Effector memory CD4-positive, alpha-beta T cell (primary cell): ENCODE measurements around the gene DDX54.

Experiments used
- DNase-seq, 3 donors: peaks; one replicate each; pipeline ENCODE4 v3.0.0-alpha.2; 2020
- H3K27ac ChIP-seq: 2 replicates; pipeline ENCODE4 v1.7.0; 2013; ENCODE audit warnings: mild to moderate bottlenecking, low read length, moderate library complexity; ENCODE audit not compliant: insufficient read depth, poor library complexity, severe bottlenecking
- H3K27me3 ChIP-seq: replicated peaks from 2 replicates; pipeline ENCODE4 v1.7.0; 2013; ENCODE audit warnings: mild to moderate bottlenecking, low read length; ENCODE audit not compliant: insufficient read depth, control insufficient read depth, poor library complexity, severe bottlenecking
- H3K36me3 ChIP-seq: 2 replicates; pipeline ENCODE4 v1.7.0; 2013; ENCODE audit warnings: mild to moderate bottlenecking, low read length, moderate library complexity; ENCODE audit not compliant: control insufficient read depth, insufficient read depth
- H3K4me1 ChIP-seq: 2 replicates; pipeline ENCODE4 v1.7.0; 2013; ENCODE audit warnings: low read length, mild to moderate bottlenecking; ENCODE audit not compliant: control insufficient read depth, insufficient read depth, poor library complexity, severe bottlenecking
- H3K4me3 ChIP-seq: 2 replicates; pipeline ENCODE4 v1.7.0; 2013; ENCODE audit warnings: low read length, low read depth, mild to moderate bottlenecking; ENCODE audit not compliant: insufficient read depth, poor library complexity, severe bottlenecking
- H3K9me3 ChIP-seq: 2 replicates; pipeline ENCODE4 v1.7.0; 2013; ENCODE audit warnings: mild to moderate bottlenecking, low read length, moderate library complexity; ENCODE audit not compliant: control insufficient read depth

Gene DDX54

DNA sequence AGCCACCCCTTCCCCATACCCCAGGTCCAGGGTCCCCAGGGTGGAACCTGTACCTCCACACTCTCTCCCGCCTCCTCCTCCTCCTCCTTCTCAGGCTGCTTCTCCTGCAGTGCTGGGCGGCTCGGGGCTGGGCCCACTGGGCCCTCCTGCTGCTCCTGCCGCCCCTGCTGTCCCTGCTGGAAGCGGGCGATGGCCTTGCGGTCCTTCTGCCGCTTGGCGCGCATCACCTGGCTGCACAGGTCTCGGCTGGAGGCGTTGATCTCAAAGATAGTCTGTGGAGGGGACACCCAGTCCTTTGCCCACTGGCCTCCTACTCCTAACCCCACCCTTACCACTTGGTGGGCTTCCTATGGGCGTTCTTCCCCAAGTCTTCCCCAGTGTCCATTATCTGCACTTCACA is 21.3 kb downstream of the DDX54 start:
- Histone ChIP-seq H3K27ac (no peak overlapping the region), H3K9me3 (no peaks in the 10 kb centered on the region), H3K36me3 (peaks cover 89% of the 10 kb centered on the region), H3K27me3 (no peaks in the 10 kb centered on the region), H3K4me3 (no peak overlapping the region), H3K4me1 (no peaks in the 10 kb centered on the region)
- DNase-seq = no peak

DNA sequence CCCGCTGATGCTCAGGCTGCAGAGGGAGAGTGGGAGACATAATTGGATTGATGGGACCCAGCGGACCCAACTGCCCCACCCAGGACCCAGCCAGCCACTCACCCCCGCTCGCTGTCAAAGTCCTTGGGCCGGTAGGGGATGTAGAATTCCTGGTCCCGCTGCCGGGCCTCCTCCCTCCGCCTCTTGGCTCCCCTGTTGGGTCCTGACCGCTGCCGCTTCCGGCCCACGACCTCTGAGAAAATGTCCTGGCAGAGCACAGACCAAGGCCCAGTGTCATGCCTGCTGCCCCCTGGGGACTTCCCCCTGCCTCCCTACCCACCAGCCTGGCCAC is 22.3 kb downstream of the DDX54 start:
- no peak for DNase-seq
- Histone ChIP-seq H3K4me3 (no peak overlapping the region), H3K27ac (no peak overlapping the region)

DNA sequence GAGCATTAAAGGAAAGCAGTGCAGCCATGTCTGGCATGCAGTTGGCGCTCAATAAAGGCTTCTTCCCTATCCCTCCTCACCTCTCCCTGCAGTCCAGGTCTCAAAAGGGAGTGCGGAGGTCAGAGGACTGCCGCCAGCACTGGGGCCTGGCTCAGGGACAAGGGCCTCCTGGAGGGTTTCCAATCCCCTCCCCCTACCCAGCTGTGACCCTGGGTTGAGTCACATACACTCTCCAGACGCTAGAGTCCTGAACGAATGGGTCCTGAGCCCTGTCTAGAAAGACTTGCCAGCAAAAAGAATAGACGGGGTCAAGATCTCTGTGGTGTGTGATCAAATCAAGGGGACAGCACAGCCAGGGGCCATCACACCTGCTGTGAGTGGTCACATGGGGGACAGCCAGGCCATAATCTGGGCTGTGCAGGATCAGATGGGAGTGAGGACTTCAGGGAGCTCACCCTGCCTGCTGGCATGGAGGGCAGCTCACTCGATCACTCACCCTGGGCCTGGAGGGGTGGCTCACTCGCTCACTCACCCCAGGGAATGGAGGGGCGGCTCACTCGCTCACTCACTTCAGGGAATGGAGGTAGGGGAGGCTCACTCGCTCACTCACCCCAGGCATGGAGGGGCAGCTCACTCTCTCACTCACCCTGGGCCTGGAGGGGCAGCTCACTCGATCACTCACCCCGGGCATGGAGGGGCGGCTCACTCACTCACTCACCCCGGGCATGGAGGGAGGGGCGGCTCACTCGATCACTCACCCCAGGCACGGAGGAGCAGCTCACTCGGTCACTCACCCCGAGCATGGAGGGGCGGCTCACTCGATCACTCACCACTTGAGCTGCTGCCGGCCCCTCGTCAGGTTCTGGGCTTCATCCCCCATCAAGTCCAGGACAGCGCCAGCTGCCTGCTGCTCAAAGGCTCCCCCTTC is 22.9 kb downstream of the DDX54 start:
- H3K4me3 ChIP-seq = no peak overlapping the region
- H3K9me3 ChIP-seq = no peaks in the 10 kb centered on the region
- no peak overlapping the region for H3K27ac ChIP-seq
- H3K27me3 ChIP-seq = no peaks in the 10 kb centered on the region
- DNase-seq = no peak
- no peaks in the 10 kb centered on the region for H3K4me1 ChIP-seq
- peaks cover 84% of the 10 kb centered on the region for H3K36me3 ChIP-seq

More for the DNA sequence above, 22.3 kb downstream of the DDX54 start:
- Histone ChIP-seq H3K27me3 (no peaks in the 10 kb centered on the region), H3K9me3 (no peaks in the 10 kb centered on the region), H3K36me3 (peaks cover 89% of the 10 kb centered on the region), H3K4me1 (no peaks in the 10 kb centered on the region)

DNA sequence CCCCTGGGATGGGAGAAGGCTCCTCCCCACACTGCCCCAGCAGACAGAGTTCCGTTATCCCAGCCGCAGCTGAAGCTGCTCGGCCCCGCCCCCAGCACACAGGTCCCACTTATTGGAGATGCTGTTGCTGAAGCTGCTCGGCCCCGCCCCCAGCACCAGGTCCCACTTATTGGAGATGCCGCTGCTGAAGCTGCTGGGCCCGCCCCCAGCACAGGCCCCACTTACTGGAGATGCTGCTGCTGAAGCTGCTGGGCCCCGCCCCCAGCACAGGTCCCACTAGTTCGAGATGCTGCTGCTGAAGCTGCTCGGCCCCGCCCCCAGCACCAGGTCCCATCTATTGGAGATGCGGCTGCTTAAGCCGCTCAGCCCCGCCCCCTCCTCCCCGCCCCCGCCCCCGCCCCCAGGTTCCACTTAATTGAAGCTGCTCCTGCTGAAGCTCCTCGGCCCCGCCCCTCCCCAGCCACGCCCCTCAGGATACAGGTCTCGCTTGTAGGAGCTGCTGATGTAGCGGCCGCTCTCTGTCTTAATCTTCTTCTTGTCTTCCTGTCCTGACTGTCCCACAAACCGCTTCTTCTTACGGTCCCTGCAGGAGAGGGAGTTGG is 23.8 kb downstream of the DDX54 start:
- Histone ChIP-seq H3K27ac (no peak overlapping the region), H3K4me3 (no peak overlapping the region), H3K9me3 (no peaks in the 10 kb centered on the region), H3K36me3 (peaks cover 77% of the 10 kb centered on the region), H3K27me3 (no peaks in the 10 kb centered on the region), H3K4me1 (no peaks in the 10 kb centered on the region)
- no peak for DNase-seq

DNA sequence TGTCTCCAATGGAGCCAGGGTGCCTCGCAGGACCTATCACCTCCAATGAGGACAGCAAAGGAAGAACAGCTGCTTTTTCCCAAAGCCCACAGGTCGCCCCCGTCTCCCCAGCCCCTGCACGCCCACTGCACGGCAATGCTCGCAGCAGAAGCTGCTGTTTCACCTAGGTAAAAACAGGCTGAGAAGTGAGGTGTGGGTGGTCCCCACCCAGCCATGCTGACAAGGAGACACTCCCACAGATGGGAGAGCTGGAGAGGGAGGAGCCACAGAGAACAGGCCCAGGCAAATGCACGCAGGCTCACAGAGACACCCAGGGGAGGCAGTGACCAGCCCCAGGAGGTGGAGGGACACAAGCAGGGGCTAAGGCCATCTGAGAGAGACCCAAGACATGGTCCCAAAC is 25.3 kb downstream of the DDX54 start:
- Histone ChIP-seq H3K36me3 (peaks cover 61% of the 10 kb centered on the region), H3K9me3 (no peaks in the 10 kb centered on the region), H3K4me3 (no peak overlapping the region), H3K27ac (no peak overlapping the region), H3K4me1 (no peaks in the 10 kb centered on the region), H3K27me3 (no peaks in the 10 kb centered on the region)
- no peak for DNase-seq

DNA sequence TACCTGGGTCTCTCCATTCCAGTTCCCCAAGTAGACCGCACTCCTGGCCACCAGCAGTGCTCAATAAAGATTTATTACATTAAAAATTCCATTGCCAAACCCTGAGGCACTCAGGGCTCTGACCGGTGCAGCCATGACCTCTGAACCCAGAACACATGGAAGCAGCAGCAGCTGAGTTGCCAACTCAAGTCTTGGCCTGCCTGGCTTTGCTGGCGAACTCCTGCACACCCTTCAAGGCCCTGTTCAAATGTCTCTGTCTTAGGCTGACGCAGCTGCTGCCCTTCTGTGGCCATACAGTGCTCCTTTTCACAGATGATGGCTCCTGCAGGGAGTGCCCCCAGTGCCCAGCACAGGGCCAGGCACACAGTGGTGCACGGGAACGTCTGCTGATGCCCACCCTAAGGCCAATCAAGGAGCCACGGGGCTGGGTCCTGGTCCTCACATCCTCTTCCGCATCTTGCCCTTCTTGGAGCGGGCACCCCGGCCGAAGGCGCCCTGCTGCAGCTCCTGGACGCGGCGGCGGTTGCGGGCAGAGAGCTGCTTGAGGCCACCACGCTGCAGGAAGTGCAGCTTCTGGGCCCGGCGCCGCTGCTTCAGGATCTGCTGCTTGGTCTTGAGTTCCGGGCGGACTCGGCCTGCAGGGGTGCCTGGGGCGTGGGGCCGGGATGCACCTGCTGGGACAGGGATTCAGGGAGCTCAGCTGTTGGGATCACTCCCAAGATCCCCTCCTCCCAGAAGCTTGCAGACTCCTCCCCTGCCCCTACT is 26.7 kb downstream of the DDX54 start:
- Histone ChIP-seq H3K4me3 (no peak overlapping the region), H3K27me3 (no peaks in the 10 kb centered on the region), H3K27ac (no peak overlapping the region), H3K36me3 (peaks cover 54% of the 10 kb centered on the region), H3K4me1 (peaks cover 8% of the 10 kb centered on the region), H3K9me3 (no peaks in the 10 kb centered on the region)
- DNase-seq = no peak

DNA sequence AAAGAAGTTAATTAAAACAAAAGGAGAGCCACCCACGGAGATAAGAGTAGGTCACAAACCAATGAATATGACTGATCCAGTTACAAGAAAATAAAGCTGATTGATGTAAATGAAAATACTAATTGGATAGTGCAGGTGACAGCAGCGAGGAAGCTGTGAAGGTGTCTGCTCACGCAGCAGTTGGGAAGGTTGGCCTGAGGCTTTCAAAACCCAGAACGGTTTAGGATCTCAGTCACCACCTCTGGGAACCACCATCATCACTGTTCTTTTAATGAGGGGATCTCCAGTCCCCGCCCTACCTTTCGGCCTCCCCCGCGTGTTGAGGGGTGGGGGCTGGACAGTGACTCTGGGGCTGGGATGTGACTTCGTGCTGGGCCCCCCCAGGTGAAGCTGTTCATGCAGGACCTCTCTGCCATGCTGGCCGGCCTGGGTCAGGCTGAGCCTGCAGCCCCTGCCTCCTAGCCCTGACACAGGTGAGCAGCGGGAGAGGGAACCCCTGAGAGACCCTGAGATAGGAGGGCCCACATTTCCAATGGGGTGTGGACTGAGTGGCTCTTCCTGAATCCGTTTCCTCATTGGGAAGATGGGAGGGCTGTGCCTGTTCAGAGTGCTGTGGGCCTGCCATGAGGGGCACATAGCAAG is 27.9 kb downstream of the DDX54 start:
- DNase-seq = no peak
- Histone ChIP-seq H3K27me3 (no peaks in the 10 kb centered on the region), H3K4me3 (no peak overlapping the region), H3K36me3 (peaks cover 41% of the 10 kb centered on the region), H3K27ac (no peak overlapping the region), H3K9me3 (no peaks in the 10 kb centered on the region), H3K4me1 (peaks cover 18% of the 10 kb centered on the region)

DNA sequence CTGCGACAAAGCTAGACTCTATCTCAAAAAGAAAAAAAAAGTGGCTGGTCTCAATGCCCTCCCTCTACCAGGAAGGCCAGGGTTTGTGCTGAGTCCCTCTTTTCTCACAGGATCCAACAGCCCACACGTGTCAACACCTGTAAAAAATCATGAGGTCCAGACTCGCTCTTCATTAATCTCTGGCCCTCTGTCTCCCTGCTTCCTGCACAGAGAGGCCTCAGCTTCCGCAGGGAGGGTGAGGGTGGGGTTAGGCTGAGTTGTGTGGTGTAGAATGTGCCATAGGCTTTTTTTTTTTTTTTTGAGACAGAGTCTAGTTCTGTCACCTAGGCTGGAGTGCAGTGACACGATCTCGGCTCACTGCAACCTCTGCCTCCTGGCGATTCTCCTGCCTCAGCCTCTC is 29.6 kb downstream of the DDX54 start:
- Histone ChIP-seq H3K36me3 (peaks cover 28% of the 10 kb centered on the region), H3K27me3 (no peaks in the 10 kb centered on the region), H3K9me3 (no peaks in the 10 kb centered on the region), H3K4me3 (no peak overlapping the region), H3K4me1 (peaks cover 18% of the 10 kb centered on the region), H3K27ac (no peak overlapping the region)
- no peak for DNase-seq

DNA sequence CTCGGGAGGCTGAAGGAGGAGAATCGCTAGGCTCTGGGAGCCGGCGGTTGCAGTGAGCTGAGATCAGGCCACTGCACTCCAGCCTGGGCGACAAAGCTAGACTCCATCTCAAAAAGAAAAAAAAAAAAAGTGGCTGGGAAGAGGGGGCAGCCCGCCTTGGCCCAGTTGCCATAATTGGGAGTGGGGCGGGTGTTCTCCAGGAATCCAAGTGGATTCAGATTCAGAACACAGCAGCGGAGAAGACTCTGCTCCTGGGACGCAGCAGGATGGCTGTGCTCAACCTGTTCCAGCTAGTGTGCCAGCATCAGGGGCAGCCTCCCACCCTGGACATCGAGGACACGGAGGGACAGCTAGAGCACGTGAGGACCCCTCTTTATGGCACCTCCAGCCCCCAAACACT is 30.2 kb downstream of the DDX54 start:
- no peak for DNase-seq
- H3K4me3 ChIP-seq = no peak overlapping the region
- H3K27ac ChIP-seq = no peak overlapping the region
- no peaks in the 10 kb centered on the region for H3K27me3 ChIP-seq
- peaks cover 22% of the 10 kb centered on the region for H3K36me3 ChIP-seq
- peaks cover 18% of the 10 kb centered on the region for H3K4me1 ChIP-seq
- H3K9me3 ChIP-seq = no peaks in the 10 kb centered on the region
